H9 (cell line): Measurements from ENCODE around the gene ATXN7L3. TPM values are rescaled to one million over a fixed set of nuclear protein-coding genes. Genes with fewer than 3 reads are reported as not detected.
A peak's percentile ranks its signal among the peaks of the same experiment; 100 is the strongest.

ENCODE experiments used
- DNase-seq: peaks from one replicate; pipeline ENCODE4 v3.0.0-alpha.2; 2017
- H2AFZ ChIP-seq: one replicate; pipeline ENCODE4 v1.6.1; 2013; ENCODE audit warnings: mild to moderate bottlenecking, low read length, control low read depth, moderate library complexity
- H2AK5ac ChIP-seq: 2 replicates; pipeline ENCODE4 v1.6.1; 2013; ENCODE audit warnings: low read length, control low read depth, mixed read lengths; ENCODE audit not compliant: insufficient read length
- H2BK120ac ChIP-seq: one replicate; pipeline ENCODE4 v1.6.1; 2013; ENCODE audit warnings: low read depth, mild to moderate bottlenecking, low read length, control low read depth, inconsistent platforms; ENCODE audit not compliant: poor library complexity, severe bottlenecking
- H2BK12ac ChIP-seq: 2 replicates; pipeline ENCODE4 v1.6.1; 2013; ENCODE audit warnings: low read length, control low read depth, mixed read lengths, low read depth; ENCODE audit not compliant: insufficient read length
- H2BK15ac ChIP-seq: 2 replicates; pipeline ENCODE4 v1.6.1; 2013; ENCODE audit warnings: low read depth, low read length, control low read depth
- H2BK20ac ChIP-seq: one replicate; pipeline ENCODE4 v1.6.1; 2013; ENCODE audit warnings: low read depth, mild to moderate bottlenecking, low read length, control low read depth, inconsistent platforms; ENCODE audit not compliant: poor library complexity, severe bottlenecking
- H2BK5ac ChIP-seq: 2 replicates; pipeline ENCODE4 v1.6.1; 2013; ENCODE audit warnings: low read length, control low read depth, mixed read lengths; ENCODE audit not compliant: insufficient read length
- H3K14ac ChIP-seq: 2 replicates; pipeline ENCODE4 v1.6.1; 2013; ENCODE audit warnings: low read length, control low read depth; ENCODE audit not compliant: insufficient read depth
- H3K18ac ChIP-seq: 2 replicates; pipeline ENCODE4 v1.6.1; 2013; ENCODE audit warnings: low read depth, mild to moderate bottlenecking, mixed read lengths, low read length, control low read depth; ENCODE audit not compliant: insufficient read length
- H3K23ac ChIP-seq: 2 replicates; pipeline ENCODE4 v1.6.1; 2013; ENCODE audit warnings: low read length, control low read depth, mixed read lengths, low read depth; ENCODE audit not compliant: insufficient read length
- H3K23me2 ChIP-seq: 2 replicates; pipeline ENCODE4 v1.6.1; 2013; ENCODE audit warnings: low read depth, mild to moderate bottlenecking, mixed read lengths, low read length, control low read depth; ENCODE audit not compliant: insufficient read length, poor library complexity, severe bottlenecking
- H3K27ac ChIP-seq: 2 replicates; pipeline ENCODE4 v1.5.1; 2013; ENCODE audit warnings: low read length, control low read depth, mixed read lengths, low read depth; ENCODE audit not compliant: insufficient read length
- H3K27me3 ChIP-seq: 2 replicates; pipeline ENCODE4 v1.6.1; 2013; ENCODE audit warnings: low read length, control low read depth, inconsistent platforms; ENCODE audit not compliant: insufficient read depth
- H3K4ac ChIP-seq: 2 replicates; pipeline ENCODE4 v1.6.1; 2013; ENCODE audit warnings: low read depth, mild to moderate bottlenecking, control low read depth, inconsistent platforms, low read length, moderate library complexity
- H3K4me1 ChIP-seq: 2 replicates; pipeline ENCODE4 v1.6.1; 2013; ENCODE audit warnings: low read length, control low read depth, inconsistent platforms; ENCODE audit not compliant: insufficient read depth
- H3K4me2 ChIP-seq: 2 replicates; pipeline ENCODE4 v1.6.1; 2013; ENCODE audit warnings: low read length, control low read depth, mixed read lengths; ENCODE audit not compliant: insufficient read length, insufficient read depth
- H3K56ac ChIP-seq: 2 replicates; pipeline ENCODE4 v1.6.1; 2013; ENCODE audit warnings: low read depth, mild to moderate bottlenecking, mixed read lengths, low read length, control low read depth; ENCODE audit not compliant: insufficient read length
- H3K79me1 ChIP-seq: 2 replicates; pipeline ENCODE4 v1.6.1; 2013; ENCODE audit warnings: low read depth, mild to moderate bottlenecking, moderate library complexity, low read length, control low read depth, inconsistent platforms; ENCODE audit not compliant: insufficient read depth, poor library complexity, severe bottlenecking
- H3K79me2 ChIP-seq: 2 replicates; pipeline ENCODE4 v1.6.1; 2013; ENCODE audit warnings: low read length, control low read depth, inconsistent platforms; ENCODE audit not compliant: insufficient read depth
- H3K9ac ChIP-seq: 2 replicates; pipeline ENCODE4 v1.6.1; 2013; ENCODE audit warnings: low read length, control low read depth, mixed read lengths; ENCODE audit not compliant: insufficient read length; ENCODE audit errors: extremely low read depth
- H3K9me3 ChIP-seq: one replicate; pipeline ENCODE4 v1.6.1; 2013; ENCODE audit warnings: low read depth, low read length, inconsistent platforms; ENCODE audit not compliant: control insufficient read depth
- H3T11ph ChIP-seq: one replicate; pipeline ENCODE4 v1.6.1; 2013; ENCODE audit warnings: mild to moderate bottlenecking, low read length, control low read depth, inconsistent platforms
- H4K20me1 ChIP-seq: one replicate; pipeline ENCODE4 v1.6.1; 2013; ENCODE audit not compliant: control insufficient read depth, insufficient read length, insufficient read depth
- H4K5ac ChIP-seq: 2 replicates; pipeline ENCODE4 v1.6.1; 2013; ENCODE audit warnings: low read depth, mild to moderate bottlenecking, mixed read lengths, low read length, control low read depth; ENCODE audit not compliant: insufficient read length
- H4K8ac ChIP-seq: replicated peaks from 2 replicates; pipeline ENCODE4 v1.6.1; 2013; ENCODE audit warnings: low read length, control low read depth, mixed read lengths, low read depth; ENCODE audit not compliant: insufficient read length
- H4K91ac ChIP-seq: 2 replicates; pipeline ENCODE4 v1.6.1; 2013; ENCODE audit warnings: low read depth, mild to moderate bottlenecking, moderate library complexity, mixed read lengths, low read length, control low read depth; ENCODE audit not compliant: insufficient read length
- H3K27ac Mint-ChIP-seq, 3 experiments: 2 replicates in 2 of 3; 3 replicates in 1 of 3; pipeline ENCODE4 v1.8.0; 2020 to 2021; ENCODE audit warnings: mixed read lengths in 3 of 3, mild to moderate bottlenecking in 1 of 3, moderate library complexity in 1 of 3
- H3K27me3 Mint-ChIP-seq: 2 replicates; pipeline ENCODE4 v1.8.0; 2021; ENCODE audit warnings: low read depth, mild to moderate bottlenecking, moderate library complexity, mixed read lengths
- H3K36me3 Mint-ChIP-seq, 3 experiments: 2 replicates in 2 of 3; 3 replicates in 1 of 3; pipeline ENCODE4 v1.8.0; 2020 to 2021; ENCODE audit warnings: low read depth in 3 of 3, mixed read lengths in 3 of 3; ENCODE audit not compliant: insufficient read depth in 1 of 3
- H3K4me1 Mint-ChIP-seq, 2 experiments: 2 replicates each; pipeline ENCODE4 v1.8.0; 2020; ENCODE audit warnings: mixed read lengths in 2 of 2
- H3K4me3 Mint-ChIP-seq, 2 experiments: 2 replicates in 1 of 2; 3 replicates in 1 of 2; pipeline ENCODE4 v1.8.0; 2020 to 2021; ENCODE audit warnings: mild to moderate bottlenecking in 2 of 2, mixed read lengths in 2 of 2, moderate library complexity in 1 of 2
- H3K9me3 Mint-ChIP-seq, 2 experiments: 2 replicates in 1 of 2; 3 replicates in 1 of 2; pipeline ENCODE4 v1.8.0; 2020; ENCODE audit warnings: mild to moderate bottlenecking in 2 of 2, mixed read lengths in 2 of 2, moderate library complexity in 1 of 2
- CTCF ChIP-seq: fragments of 200-600 bp; sonication (generic); conservative IDR thresholded peaks from 3 replicates; pipeline ENCODE4 v1.8.0; 2021; ENCODE audit warnings: antibody characterized with exemption, mild to moderate bottlenecking
- WGBS: extraction: QIAGEN DNeasy Blood & Tissue Kit; methylation state at CpG from one replicate; pipeline ENCODE4 v1.1.7; 2013; ENCODE audit warnings: missing lambda C conversion rate, low lambda C conversion rate, mixed read lengths; ENCODE audit not compliant: insufficient read length; ENCODE audit errors: extremely low coverage; 5-methylcytosine and 5-hydroxymethylcytosine counted together
- total RNA-seq: library from RNA; stranded (reverse); gene quantifications from 2 replicates; pipeline ENCODE4 v1.2.1, GENCODE V29; 2021

The ATXN7L3 gene
- total RNA-seq, 1 experiment from 2014 or later, result 125 TPM

- no peaks in the 10 kb centered on the region for H3K79me1 ChIP-seq
- H3T11ph ChIP-seq, result no peak overlapping the region
- no peak overlapping the region for H2BK12ac ChIP-seq
- peak overlapping the region in 1 of 2 experiments; percentile 12; a peak in 2 of 5 replicates for H3K4me3 Mint-ChIP-seq
- H3K27me3 Mint-ChIP-seq, result no peaks in the 10 kb centered on the region
- H4K91ac ChIP-seq, result no peak overlapping the region
- no peak overlapping the region for H2BK15ac ChIP-seq
- peaks cover 23 to 60% (median 45%) of the 10 kb centered on the region in 3 experiments for H3K36me3 Mint-ChIP-seq
- no peak overlapping the region for H3K9ac ChIP-seq
- no peaks in the 10 kb centered on the region for H3K27me3 ChIP-seq
- no peaks in the 10 kb centered on the region for H3K23me2 ChIP-seq
- no peak for DNase-seq
- no peak overlapping the region for H3K27ac Mint-ChIP-seq
- H4K20me1 ChIP-seq, result no peaks in the 10 kb centered on the region
- no peaks in the 10 kb centered on the region for H3K79me2 ChIP-seq
- H3K14ac ChIP-seq, result no peak overlapping the region
- no peak overlapping the region for H3K27ac ChIP-seq
- H2BK20ac ChIP-seq, result no peak overlapping the region
- H3K4me1 ChIP-seq, result no peaks in the 10 kb centered on the region
- no peak overlapping the region for H3K4me2 ChIP-seq
- no peak overlapping the region for H3K18ac ChIP-seq
- H4K5ac ChIP-seq, result no peak overlapping the region
- H3K23ac ChIP-seq, result no peak overlapping the region
- TF ChIP-seq CTCF, result no peak
- no peak overlapping the region for H3K4ac ChIP-seq
- no peak overlapping the region for H2AFZ ChIP-seq
- no peak overlapping the region for H4K8ac ChIP-seq
- WGBS, result no CpG with 5 or more reads among the region's 17 CpGs
- no peak overlapping the region for H2BK120ac ChIP-seq
- H3K9me3 ChIP-seq, result no peaks in the 10 kb centered on the region
- no peaks in the 10 kb centered on the region for H3K9me3 Mint-ChIP-seq
- H2BK5ac ChIP-seq, result no peak overlapping the region
- no peak overlapping the region for H2AK5ac ChIP-seq
- peaks cover 16 to 38% of the 10 kb centered on the region in 2 experiments for H3K4me1 Mint-ChIP-seq
- no peak overlapping the region for H3K56ac ChIP-seq
These were observed 7.6 kb upstream of the ATXN7L3 start for GRCh38 chr17:44207319-44207718.
